Keratinocyte (primary cell): ENCODE results near the gene PCSK2. TPM values are rescaled to one million over a fixed set of nuclear protein-coding genes. Genes with fewer than 3 reads are reported as not detected.

Experiments used
- DNase-seq: peaks from one replicate; pipeline ENCODE4 v3.0.0-alpha.2; 2011; ENCODE audit warnings: low read depth, missing footprints, low spot score
- FAIRE-seq: peaks from 2 replicates; lab custom pipeline; 2011; peaks lifted over from hg19 to GRCh38; lab: Jason Lieb, UNC
- H2AFZ ChIP-seq: 2 replicates; pipeline ENCODE4 v1.6.0; 2012; ENCODE audit warnings: low read length, control low read depth, inconsistent platforms; ENCODE audit not compliant: control insufficient read depth
- H3K27ac ChIP-seq: 2 replicates; pipeline ENCODE4 v1.5.1; 2011; ENCODE audit warnings: low read length; ENCODE audit not compliant: control insufficient read depth, insufficient read depth
- H3K27me3 ChIP-seq: 3 replicates; pipeline ENCODE4 v1.6.0; 2011; ENCODE audit warnings: low read length; ENCODE audit not compliant: control insufficient read depth, insufficient read depth; ENCODE audit errors: extremely low read depth
- H3K36me3 ChIP-seq, 2 experiments: 2 replicates in 1 of 2; 3 replicates in 1 of 2; pipeline ENCODE4 v1.5.1; 2011; ENCODE audit warnings: low read length in 2 of 2, mild to moderate bottlenecking in 1 of 2; ENCODE audit not compliant: control insufficient read depth in 2 of 2, insufficient read depth in 2 of 2; ENCODE audit errors: extremely low read depth in 1 of 2
- H3K4me1 ChIP-seq: 3 replicates; pipeline ENCODE4 v1.5.1; 2011; ENCODE audit warnings: low read length; ENCODE audit not compliant: control insufficient read depth, insufficient read depth; ENCODE audit errors: extremely low read depth
- H3K4me2 ChIP-seq: 3 replicates; pipeline ENCODE4 v1.6.0; 2011; ENCODE audit warnings: low read depth, low read length; ENCODE audit not compliant: control insufficient read depth, insufficient read depth; ENCODE audit errors: extremely low read depth
- H3K4me3 ChIP-seq, 3 experiments: fragments of 200-600 bp in 1 of 3; sonication (generic) in 1 of 3; 2 replicates in 2 of 3; 3 replicates in 1 of 3; pipeline ENCODE4 v1.5.1; 2011 to 2016; ENCODE audit warnings: low read length in 3 of 3, mild to moderate bottlenecking in 3 of 3, control low read depth in 2 of 3, inconsistent platforms in 1 of 3, low read depth in 1 of 3, mixed read lengths in 1 of 3, mixed run types in 1 of 3, moderate library complexity in 1 of 3; ENCODE audit not compliant: control insufficient read depth in 2 of 3, insufficient read depth in 2 of 3; ENCODE audit errors: extremely low read depth in 1 of 3
- H3K79me2 ChIP-seq: 2 replicates; pipeline ENCODE4 v1.6.0; 2012; ENCODE audit warnings: low read length; ENCODE audit not compliant: control insufficient read depth, insufficient read depth
- H3K9ac ChIP-seq: 3 replicates; pipeline ENCODE4 v1.6.0; 2011; ENCODE audit warnings: low read length; ENCODE audit not compliant: control insufficient read depth, insufficient read depth; ENCODE audit errors: extremely low read depth
- H3K9me1 ChIP-seq: 3 replicates; pipeline ENCODE4 v1.6.0; 2011; ENCODE audit warnings: low read length; ENCODE audit not compliant: control insufficient read depth, insufficient read depth; ENCODE audit errors: extremely low read depth
- H3K9me3 ChIP-seq: 2 replicates; pipeline ENCODE4 v1.5.1; 2012; ENCODE audit warnings: low read depth, low read length; ENCODE audit not compliant: control insufficient read depth
- H4K20me1 ChIP-seq: 3 replicates; pipeline ENCODE4 v1.6.0; 2011; ENCODE audit warnings: low read length; ENCODE audit not compliant: control insufficient read depth, insufficient read depth; ENCODE audit errors: extremely low read depth
- EZH2 ChIP-seq: IDR thresholded peaks from one replicate; pipeline ENCODE4 v1.6.1; 2012; ENCODE audit warnings: inconsistent platforms, mild to moderate bottlenecking, low read length, moderate library complexity
- dilution Hi-C: fragments of 300-500 bp; cut with MboI; formaldehyde crosslinking; loops from one replicate; pipeline ENCODE4 v1.7.0; 2020; ENCODE audit warnings: low sequenced_read_pairs; ENCODE audit not compliant: extremely low pct_ligation_motif_present
- polyA plus RNA-seq, 5 experiments: library from polyadenylated mRNA; depleted of rRNA in 3 of 5; stranded (reverse) in 3 of 5; stranded (forward) in 1 of 5; unstranded in 1 of 5; fragments of >200 nt; gene quantifications; 1 replicate in 1 of 5; 2 replicates in 3 of 5; 3 replicates in 1 of 5; pipeline versions ENCODE4 v1.2.1 to v1.2.3, GENCODE V29; 2011 to 2012; ENCODE audit warnings: missing spikeins in 2 of 5, low read depth in 1 of 5, low replicate concordance in 1 of 5
- TF ChIP-seq, protein P1 (sequence below), 3 experiments: IDR thresholded peaks in 1 of 3; conservative IDR thresholded peaks in 1 of 3; optimal IDR thresholded peaks in 1 of 3; 2 replicates in 2 of 3; 3 replicates in 1 of 3; pipeline versions ENCODE3 to v1.5.1; 2011; ENCODE audit warnings: low read length in 3 of 3, mild to moderate bottlenecking in 3 of 3, moderate library complexity in 2 of 3, control low read depth in 1 of 3, inconsistent platforms in 1 of 3; ENCODE audit not compliant: insufficient read depth in 2 of 3; ENCODE audit errors: extremely low read depth in 1 of 3

The PCSK2 gene
- polyA plus RNA-seq, 1 donor (not counting 4 experiments of a cell fraction or from before 2014, with no cell fraction given): not detected

DNA sequence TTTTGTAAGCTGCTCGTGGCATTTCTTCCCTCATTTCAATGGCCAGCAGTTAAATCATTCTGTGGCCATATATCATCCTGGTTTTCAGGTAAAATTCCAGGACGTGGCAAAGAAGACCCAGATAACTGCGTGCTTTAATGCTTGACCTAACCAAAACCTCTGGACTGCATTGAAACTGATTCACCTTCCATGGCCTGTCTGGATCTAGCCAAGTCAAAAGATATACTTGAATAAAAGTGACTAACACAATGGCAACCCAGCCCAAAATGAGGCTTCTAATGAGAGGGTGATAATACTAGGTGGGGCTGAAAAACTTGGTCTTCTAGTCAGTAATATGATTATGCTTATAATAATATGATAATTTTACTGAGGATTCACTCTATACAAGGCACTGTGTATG lies 16.5 kb upstream of the PCSK2 start:
- H3K9me3 ChIP-seq: peaks cover 1% of the 10 kb centered on the region
- no peak overlapping the region for H3K9ac ChIP-seq
- no peak overlapping the region for H3K4me3 ChIP-seq
- no peaks in the 10 kb centered on the region for H3K79me2 ChIP-seq
- H4K20me1 ChIP-seq: no peaks in the 10 kb centered on the region
- H3K27me3 ChIP-seq: no peaks in the 10 kb centered on the region
- H3K4me1 ChIP-seq: no peaks in the 10 kb centered on the region
- no peak overlapping the region for H3K27ac ChIP-seq
- no peak for TF ChIP-seq EZH2
- TF ChIP-seq, protein P1, sequence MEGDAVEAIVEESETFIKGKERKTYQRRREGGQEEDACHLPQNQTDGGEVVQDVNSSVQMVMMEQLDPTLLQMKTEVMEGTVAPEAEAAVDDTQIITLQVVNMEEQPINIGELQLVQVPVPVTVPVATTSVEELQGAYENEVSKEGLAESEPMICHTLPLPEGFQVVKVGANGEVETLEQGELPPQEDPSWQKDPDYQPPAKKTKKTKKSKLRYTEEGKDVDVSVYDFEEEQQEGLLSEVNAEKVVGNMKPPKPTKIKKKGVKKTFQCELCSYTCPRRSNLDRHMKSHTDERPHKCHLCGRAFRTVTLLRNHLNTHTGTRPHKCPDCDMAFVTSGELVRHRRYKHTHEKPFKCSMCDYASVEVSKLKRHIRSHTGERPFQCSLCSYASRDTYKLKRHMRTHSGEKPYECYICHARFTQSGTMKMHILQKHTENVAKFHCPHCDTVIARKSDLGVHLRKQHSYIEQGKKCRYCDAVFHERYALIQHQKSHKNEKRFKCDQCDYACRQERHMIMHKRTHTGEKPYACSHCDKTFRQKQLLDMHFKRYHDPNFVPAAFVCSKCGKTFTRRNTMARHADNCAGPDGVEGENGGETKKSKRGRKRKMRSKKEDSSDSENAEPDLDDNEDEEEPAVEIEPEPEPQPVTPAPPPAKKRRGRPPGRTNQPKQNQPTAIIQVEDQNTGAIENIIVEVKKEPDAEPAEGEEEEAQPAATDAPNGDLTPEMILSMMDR (optimal IDR thresholded peaks at IDR 0.05 in 1 of 3, IDR thresholded peaks at IDR 0.05 in 1 of 3, conservative IDR thresholded peaks at IDR 0.05 in 1 of 3; ENCODE audit: extremely low read depth in 1 of 3, insufficient read depth in 2 of 3, low read length in 3 of 3): no peak
- DNase-seq: no peak
- H2AFZ ChIP-seq: no peak overlapping the region
- no peak overlapping the region for H3K4me2 ChIP-seq
- H3K36me3 ChIP-seq: no peaks in the 10 kb centered on the region
- FAIRE-seq: no peak
- no peaks in the 10 kb centered on the region for H3K9me1 ChIP-seq
- dilution Hi-C loops: no loop called here

DNA sequence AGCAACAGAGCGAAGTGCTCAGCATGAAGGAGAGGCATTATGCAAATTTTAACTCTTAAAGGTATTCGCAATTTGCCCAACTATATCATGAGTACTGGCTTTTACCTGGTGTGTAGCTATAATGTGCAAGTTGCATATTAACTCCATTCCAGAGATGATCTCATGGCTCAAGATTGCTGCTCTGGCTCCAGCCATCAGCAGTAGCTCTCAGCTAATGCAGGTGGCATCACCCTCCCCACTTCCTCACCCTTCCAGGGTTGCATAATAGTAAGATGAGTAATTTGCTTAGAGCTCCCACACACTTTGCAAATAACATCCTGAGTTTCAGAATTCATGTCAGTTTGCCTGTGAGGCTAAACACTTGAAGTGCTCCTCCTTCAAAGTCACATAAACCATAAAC lies 15.9 kb upstream of the PCSK2 start:
- TF ChIP-seq, protein P1 (optimal IDR thresholded peaks at IDR 0.05 in 1 of 3, IDR thresholded peaks at IDR 0.05 in 1 of 3, conservative IDR thresholded peaks at IDR 0.05 in 1 of 3; ENCODE audit: extremely low read depth in 1 of 3, insufficient read depth in 2 of 3, low read length in 3 of 3): no peak
- TF ChIP-seq EZH2: no peak
- Histone ChIP-seq H3K27me3 (no peaks in the 10 kb centered on the region), H3K9ac (no peak overlapping the region), H3K4me1 (no peaks in the 10 kb centered on the region), H3K27ac (no peak overlapping the region), H3K4me3 (no peak overlapping the region), H3K4me2 (no peak overlapping the region), H3K9me1 (no peaks in the 10 kb centered on the region), H4K20me1 (no peaks in the 10 kb centered on the region), H2AFZ (no peak overlapping the region), H3K36me3 (no peaks in the 10 kb centered on the region), H3K9me3 (peaks cover 1% of the 10 kb centered on the region), H3K79me2 (no peaks in the 10 kb centered on the region)
- FAIRE-seq: no peak
- dilution Hi-C loops: no loop called here
- DNase-seq: no peak
